Umbilical cord (tissue), 2 donors: Measurements from ENCODE around the gene APOL3. TPM values are rescaled to one million over a fixed set of nuclear protein-coding genes. Genes with fewer than 3 reads are reported as not detected.
"Not testable (repeated sequence)": the region's sequence is repeated elsewhere in the genome, so short reads cannot be mapped to it uniquely, and the experiment has no call there.

Source experiments
- DNase-seq: peaks from one replicate; pipeline ENCODE4 v3.0.0-alpha.2; 2015; ENCODE audit warnings: low spot score
- total RNA-seq: library from RNA; depleted of rRNA; stranded (reverse); fragments of >200 nt; gene quantifications from one replicate; pipeline ENCODE4 v1.2.3, GENCODE V29; 2014; ENCODE audit warnings: low replicate concordance; ENCODE audit not compliant: insufficient read depth

The APOL3 gene
- total RNA-seq, 1 donor from 2014 or later, result 8.9 TPM

- DNase-seq, result no peak
Observed at GRCh38 chr22:36136988-36137387, 23.6 kb downstream of the APOL3 start.

GRCh38 chr22:36136475-36136874 lies 24.1 kb downstream of the APOL3 start:
- no peak for DNase-seq

GRCh38 chr22:36135306-36135980 lies 25.1 kb downstream of the APOL3 start:
- DNase-seq, result no peak

GRCh38 chr22:36134182-36134581 lies 26.4 kb downstream of the APOL3 start:
- no peak for DNase-seq

- DNase-seq, result no peak
Observed at GRCh38 chr22:36131907-36132306, 28.6 kb downstream of the APOL3 start.

- DNase-seq, result peak; percentile 68
Observed at GRCh38 chr22:36129486-36130388, 30.8 kb downstream of the APOL3 start.

GRCh38 chr22:36129071-36129470 lies 31.5 kb downstream of the APOL3 start:
- no peak for DNase-seq

GRCh38 chr22:36125994-36126531 lies 34.5 kb downstream of the APOL3 start:
- DNase-seq, result no peak

GRCh38 chr22:36125434-36125833 lies 35.1 kb downstream of the APOL3 start:
- no peak for DNase-seq

- no peak for DNase-seq
Observed at GRCh38 chr22:36124666-36125065, 35.9 kb downstream of the APOL3 start.

GRCh38 chr22:36123673-36124630 lies 36.6 kb downstream of the APOL3 start:
- peak; percentile 98 for DNase-seq

- DNase-seq, result not testable (repeated sequence)
Observed at GRCh38 chr22:36120621-36121351, 39.8 kb downstream of the APOL3 start.

- DNase-seq, result no peak
Observed at GRCh38 chr22:36117053-36117554, 43.5 kb downstream of the APOL3 start.

GRCh38 chr22:36116127-36116526 lies 44.4 kb downstream of the APOL3 start:
- no peak for DNase-seq

- DNase-seq, result no peak
Observed at GRCh38 chr22:36113121-36113520, 47.4 kb downstream of the APOL3 start.

- DNase-seq, result no peak
Observed at GRCh38 chr22:36111316-36111715, 49.2 kb downstream of the APOL3 start.

GRCh38 chr22:36110306-36110881 lies 50.2 kb downstream of the APOL3 start:
- DNase-seq, result no peak

GRCh38 chr22:36107436-36107835 lies 53.1 kb downstream of the APOL3 start:
- no peak for DNase-seq

GRCh38 chr22:36106910-36107309 lies 53.6 kb downstream of the APOL3 start:
- DNase-seq, result no peak

GRCh38 chr22:36104988-36105387 lies 55.6 kb downstream of the APOL3 start:
- no peak for DNase-seq
